ENCODE data around the gene CAMTA1. TPM values are rescaled to one million over a fixed set of nuclear protein-coding genes. Genes with fewer than 3 reads are reported as not detected.

CAMTA1 gene
- polyA plus RNA-seq, 1 experiment = 64.9 TPM

DNA sequence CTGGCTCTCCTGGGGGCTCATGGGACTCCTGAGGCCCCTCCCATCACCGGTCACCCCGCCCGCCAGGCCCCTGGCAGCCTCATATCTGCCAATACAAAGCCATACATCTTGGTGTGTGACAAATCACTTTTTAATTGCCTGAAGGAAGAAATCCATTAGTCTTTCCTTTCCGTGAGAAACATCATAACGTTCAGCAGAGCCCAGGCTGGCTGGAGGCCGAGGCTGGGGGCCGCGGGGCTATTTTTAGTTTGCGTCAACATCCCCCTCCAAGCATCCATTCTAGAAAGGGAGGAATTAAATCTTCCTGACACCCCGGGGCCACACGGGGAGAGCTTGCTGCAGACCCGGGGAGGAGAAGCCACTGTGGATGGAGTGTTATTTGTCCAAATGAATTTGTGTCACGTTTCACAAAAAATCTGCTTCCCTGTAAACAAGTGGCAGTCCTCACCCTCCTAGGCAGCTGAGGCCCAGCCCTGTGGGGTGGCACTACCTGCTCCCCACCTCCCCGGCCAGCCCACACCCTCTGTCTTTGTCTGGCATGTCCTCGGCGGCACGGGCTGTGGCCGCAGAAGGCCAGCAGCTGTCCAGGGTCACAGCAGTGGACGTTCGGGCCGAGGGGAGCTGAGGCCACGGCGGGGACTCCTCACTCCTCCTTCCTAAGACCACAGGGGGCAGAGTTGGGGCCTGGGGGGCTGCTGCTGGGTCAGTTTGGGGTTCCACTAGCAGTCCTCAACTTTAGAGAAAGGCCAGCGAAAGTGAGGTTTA lies 749.0 kb downstream of the CAMTA1 start:
- Histone ChIP-seq H3K27me3 (ENCODE audit: control insufficient read depth, insufficient read depth, low read length) (no peaks in the 10 kb centered on the region), H3K27ac (ENCODE audit: low read depth, low read length) (no peak overlapping the region), H3K4me3 (ENCODE audit: low read depth, low read length) (no peak overlapping the region), H3K9me3 (ENCODE audit: control insufficient read depth, insufficient read depth, low read length) (peaks cover 20% of the 10 kb centered on the region)
- CTCF ChIA-PET = no interaction called here
- TF ChIP-seq, protein P1, sequence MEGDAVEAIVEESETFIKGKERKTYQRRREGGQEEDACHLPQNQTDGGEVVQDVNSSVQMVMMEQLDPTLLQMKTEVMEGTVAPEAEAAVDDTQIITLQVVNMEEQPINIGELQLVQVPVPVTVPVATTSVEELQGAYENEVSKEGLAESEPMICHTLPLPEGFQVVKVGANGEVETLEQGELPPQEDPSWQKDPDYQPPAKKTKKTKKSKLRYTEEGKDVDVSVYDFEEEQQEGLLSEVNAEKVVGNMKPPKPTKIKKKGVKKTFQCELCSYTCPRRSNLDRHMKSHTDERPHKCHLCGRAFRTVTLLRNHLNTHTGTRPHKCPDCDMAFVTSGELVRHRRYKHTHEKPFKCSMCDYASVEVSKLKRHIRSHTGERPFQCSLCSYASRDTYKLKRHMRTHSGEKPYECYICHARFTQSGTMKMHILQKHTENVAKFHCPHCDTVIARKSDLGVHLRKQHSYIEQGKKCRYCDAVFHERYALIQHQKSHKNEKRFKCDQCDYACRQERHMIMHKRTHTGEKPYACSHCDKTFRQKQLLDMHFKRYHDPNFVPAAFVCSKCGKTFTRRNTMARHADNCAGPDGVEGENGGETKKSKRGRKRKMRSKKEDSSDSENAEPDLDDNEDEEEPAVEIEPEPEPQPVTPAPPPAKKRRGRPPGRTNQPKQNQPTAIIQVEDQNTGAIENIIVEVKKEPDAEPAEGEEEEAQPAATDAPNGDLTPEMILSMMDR (IDR thresholded peaks at IDR 0.05; ENCODE audit: low read depth, low read length) = no peak
- DNase-seq (ENCODE audit: low read depth, low spot score) = no peak
- POLR2A ChIA-PET = no interaction called here

DNA sequence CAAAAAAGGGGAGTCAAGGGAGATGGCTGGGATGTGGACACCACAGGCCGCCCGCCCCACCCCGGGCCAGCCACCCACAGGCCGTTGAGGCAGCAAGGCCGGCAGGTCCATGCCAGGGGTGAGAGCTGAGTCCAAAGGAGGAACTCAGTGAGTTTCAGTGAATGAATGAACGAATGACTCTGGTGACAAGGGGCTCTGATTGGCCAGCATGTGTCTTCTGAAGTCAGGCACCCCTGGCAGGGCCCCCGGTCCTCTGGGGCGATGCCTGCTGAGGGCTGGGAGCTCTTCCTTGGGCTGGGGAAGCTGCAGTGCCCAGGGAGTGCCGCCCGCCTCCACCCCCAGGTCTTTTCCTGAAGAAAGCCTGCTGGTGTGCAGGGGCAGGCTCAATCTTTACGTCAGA lies 749.8 kb downstream of the CAMTA1 start:
- no peak overlapping the region for H3K27ac ChIP-seq (ENCODE audit: low read depth, low read length)
- CTCF ChIA-PET = no interaction called here
- no peaks in the 10 kb centered on the region for H3K27me3 ChIP-seq (ENCODE audit: control insufficient read depth, insufficient read depth, low read length)
- TF ChIP-seq, protein P1 (IDR thresholded peaks at IDR 0.05; ENCODE audit: low read depth, low read length) = no peak
- no peak overlapping the region for H3K4me3 ChIP-seq (ENCODE audit: low read depth, low read length)
- POLR2A ChIA-PET = no interaction called here
- no peak for DNase-seq (ENCODE audit: low read depth, low spot score)
- H3K9me3 ChIP-seq (ENCODE audit: control insufficient read depth, insufficient read depth, low read length) = peaks cover 20% of the 10 kb centered on the region

DNA sequence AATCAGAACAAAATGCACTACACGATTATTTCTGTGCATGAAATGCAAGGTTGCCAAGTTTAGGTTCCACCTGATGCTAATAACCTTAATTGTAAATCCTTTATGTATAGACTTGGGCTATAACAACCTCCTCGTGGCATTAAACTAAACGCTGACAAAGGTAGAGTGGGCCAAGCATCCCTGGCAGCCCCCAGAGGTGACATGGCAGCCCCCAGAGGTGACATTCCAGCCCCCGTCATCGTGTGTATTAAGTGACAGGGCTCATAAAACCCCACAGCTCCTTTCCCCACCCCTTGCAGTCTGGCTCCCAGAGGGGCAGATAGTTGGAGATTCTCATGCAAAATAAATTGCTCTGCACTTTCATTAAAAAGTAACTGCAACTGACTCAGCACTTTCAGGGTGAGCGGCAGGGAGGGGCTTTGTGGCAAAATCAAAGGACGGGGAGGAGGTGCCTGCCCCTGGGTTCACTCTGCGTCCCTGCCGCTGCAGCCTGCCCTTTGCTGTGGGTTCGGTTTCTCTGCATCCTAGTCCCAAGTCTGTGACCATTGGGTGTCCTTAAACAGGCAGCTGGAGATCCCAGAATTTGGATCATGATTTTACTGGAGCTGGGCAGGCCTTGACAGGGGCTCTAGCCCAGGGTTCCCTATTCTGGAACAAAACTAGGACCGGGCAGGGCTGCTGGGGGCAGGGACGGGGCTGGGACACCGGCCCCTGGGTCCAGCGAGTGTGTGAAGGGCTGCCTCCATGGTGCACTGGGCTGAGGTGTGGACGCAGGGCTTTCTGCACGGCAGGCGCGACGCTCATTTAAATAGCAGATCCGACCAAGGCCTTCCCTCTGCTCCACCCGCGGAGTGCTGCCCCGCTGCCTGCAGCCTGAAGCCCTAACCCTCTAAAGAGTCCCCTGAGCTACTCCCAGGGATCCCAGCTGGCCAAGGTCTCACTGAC lies 751.0 kb downstream of the CAMTA1 start:
- CTCF ChIA-PET = no interaction called here
- no peak for DNase-seq (ENCODE audit: low read depth, low spot score)
- Histone ChIP-seq H3K4me3 (ENCODE audit: low read depth, low read length) (no peak overlapping the region), H3K9me3 (ENCODE audit: control insufficient read depth, insufficient read depth, low read length) (peaks cover 20% of the 10 kb centered on the region), H3K27me3 (ENCODE audit: control insufficient read depth, insufficient read depth, low read length) (no peaks in the 10 kb centered on the region), H3K27ac (ENCODE audit: low read depth, low read length) (no peak overlapping the region)
- TF ChIP-seq, protein P1 (IDR thresholded peaks at IDR 0.05; ENCODE audit: low read depth, low read length) = no peak
- POLR2A ChIA-PET = interaction anchor here (1.0 kb wide), 1 partner anchor 9 kb away, joined by 3 read pairs; no protein-coding TSS in a partner anchor

DNA sequence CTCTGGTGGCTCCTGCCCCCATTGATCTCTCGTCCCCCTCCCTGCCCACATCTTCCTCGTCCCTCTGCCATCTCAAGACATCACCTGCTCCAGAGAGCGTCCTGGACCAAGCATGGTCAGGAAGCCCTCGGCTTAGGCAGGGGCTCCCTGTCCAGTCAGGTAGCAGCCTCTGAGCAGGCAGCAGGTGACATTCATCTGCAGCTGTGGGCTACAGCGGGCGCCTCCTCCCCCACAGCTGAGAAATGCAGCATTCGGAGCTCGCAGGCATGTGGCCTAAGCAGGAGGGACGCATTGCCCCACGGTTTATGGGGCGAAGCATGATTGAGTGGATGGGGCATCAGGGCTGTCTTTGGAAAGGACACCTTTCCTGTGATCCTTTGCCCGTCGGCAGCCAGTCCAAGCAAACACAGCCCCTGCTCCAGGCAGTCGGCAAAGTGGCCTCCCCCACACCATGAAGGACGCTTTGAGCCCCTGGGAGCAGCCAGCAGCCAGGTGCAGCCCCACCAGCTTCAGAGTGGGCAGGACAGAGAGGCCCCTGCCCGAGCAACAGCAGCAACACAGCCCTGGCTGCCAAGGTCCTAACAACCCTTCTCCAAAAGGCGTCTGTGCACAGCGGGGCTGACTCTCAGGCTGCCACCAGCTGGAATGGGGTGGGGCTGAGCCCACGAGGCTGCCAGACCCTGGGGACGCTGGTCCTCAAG lies 751.8 kb downstream of the CAMTA1 start:
- Histone ChIP-seq H3K27me3 (ENCODE audit: control insufficient read depth, insufficient read depth, low read length) (no peaks in the 10 kb centered on the region), H3K27ac (ENCODE audit: low read depth, low read length) (no peak overlapping the region), H3K9me3 (ENCODE audit: control insufficient read depth, insufficient read depth, low read length) (peaks cover 20% of the 10 kb centered on the region), H3K4me3 (ENCODE audit: low read depth, low read length) (no peak overlapping the region)
- CTCF ChIA-PET = no interaction called here
- POLR2A ChIA-PET = interaction anchor here (1.0 kb wide), 1 partner anchor 10 kb away, joined by 3 read pairs; no protein-coding TSS in a partner anchor
- TF ChIP-seq, protein P1 (IDR thresholded peaks at IDR 0.05; ENCODE audit: low read depth, low read length) = no peak
- DNase-seq (ENCODE audit: low read depth, low spot score) = no peak
